Stomach (tissue), 4 donors: ENCODE measurements around the gene FARS2.

Experiments used
- POLR2A ChIP-seq, 4 donors: fragments of 450-650 bp; IDR thresholded peaks; one replicate each; pipeline ENCODE4 v1.6.1; 2016; ENCODE audit warnings: antibody characterized with exemption in 4 of 4, control low read depth in 2 of 4, mild to moderate bottlenecking in 1 of 4, moderate library complexity in 1 of 4
- TF ChIP-seq, protein P1 (sequence below), 7 experiments: fragments of 450-650 bp in 4 of 7; fragments of 200-600 bp in 3 of 7; sonication (generic) in 3 of 7; IDR thresholded peaks; one replicate each; pipeline ENCODE4 v1.5.1; 2016 to 2019; ENCODE audit warnings: antibody characterized with exemption in 7 of 7, control low read depth in 2 of 7, mild to moderate bottlenecking in 1 of 7

DNA sequence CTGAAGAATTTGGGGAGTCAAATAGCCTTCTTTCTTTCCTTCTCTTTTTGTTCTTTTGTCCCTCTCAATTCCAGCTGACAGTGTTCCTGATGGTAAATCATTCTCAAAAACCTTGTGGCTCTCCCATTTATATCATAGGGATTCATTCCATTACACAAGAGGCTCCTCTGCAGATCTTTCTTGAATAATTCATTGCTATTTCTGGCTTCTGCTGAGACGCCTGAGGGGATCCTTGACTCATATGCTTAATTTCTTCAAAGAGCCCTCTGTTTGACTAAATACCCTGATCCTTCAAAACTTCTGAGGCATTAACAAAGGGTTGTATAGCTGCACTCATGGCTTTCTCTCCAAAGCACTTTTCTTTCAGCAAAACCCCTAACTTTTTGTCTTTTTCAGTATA, 289.3 kb downstream of the FARS2 start:
- TF ChIP-seq, protein P1, sequence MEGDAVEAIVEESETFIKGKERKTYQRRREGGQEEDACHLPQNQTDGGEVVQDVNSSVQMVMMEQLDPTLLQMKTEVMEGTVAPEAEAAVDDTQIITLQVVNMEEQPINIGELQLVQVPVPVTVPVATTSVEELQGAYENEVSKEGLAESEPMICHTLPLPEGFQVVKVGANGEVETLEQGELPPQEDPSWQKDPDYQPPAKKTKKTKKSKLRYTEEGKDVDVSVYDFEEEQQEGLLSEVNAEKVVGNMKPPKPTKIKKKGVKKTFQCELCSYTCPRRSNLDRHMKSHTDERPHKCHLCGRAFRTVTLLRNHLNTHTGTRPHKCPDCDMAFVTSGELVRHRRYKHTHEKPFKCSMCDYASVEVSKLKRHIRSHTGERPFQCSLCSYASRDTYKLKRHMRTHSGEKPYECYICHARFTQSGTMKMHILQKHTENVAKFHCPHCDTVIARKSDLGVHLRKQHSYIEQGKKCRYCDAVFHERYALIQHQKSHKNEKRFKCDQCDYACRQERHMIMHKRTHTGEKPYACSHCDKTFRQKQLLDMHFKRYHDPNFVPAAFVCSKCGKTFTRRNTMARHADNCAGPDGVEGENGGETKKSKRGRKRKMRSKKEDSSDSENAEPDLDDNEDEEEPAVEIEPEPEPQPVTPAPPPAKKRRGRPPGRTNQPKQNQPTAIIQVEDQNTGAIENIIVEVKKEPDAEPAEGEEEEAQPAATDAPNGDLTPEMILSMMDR (IDR thresholded peaks at IDR 0.05), result no peak
- TF ChIP-seq POLR2A (IDR thresholded peaks at IDR 0.05), result no peak
